Epithelial cell of proximal tubule (primary cell): Measurements from ENCODE around the gene ALDH9A1. TPM values are rescaled to one million over a fixed set of nuclear protein-coding genes. Genes with fewer than 3 reads are reported as not detected.

ENCODE experiments used
- DNase-seq: peaks from one replicate; pipeline ENCODE4 v3.0.0-alpha.2; 2011; ENCODE audit warnings: low read depth
- H3K4me3 ChIP-seq: 2 replicates; pipeline ENCODE4 v1.5.1; 2011; ENCODE audit warnings: low read depth, mild to moderate bottlenecking, low read length
- total RNA-seq: library from RNA; depleted of rRNA; stranded (reverse); fragments of >200 nt; gene quantifications from 2 replicates; pipeline ENCODE4 v1.2.3, GENCODE V29; 2015
- TF ChIP-seq, protein P1 (sequence below): conservative IDR thresholded peaks from 2 replicates; pipeline ENCODE4 v1.5.1; 2012; ENCODE audit warnings: low read depth, mild to moderate bottlenecking, low read length

The ALDH9A1 gene
- total RNA-seq, 1 donor from 2014 or later, result 44.5 TPM

DNA sequence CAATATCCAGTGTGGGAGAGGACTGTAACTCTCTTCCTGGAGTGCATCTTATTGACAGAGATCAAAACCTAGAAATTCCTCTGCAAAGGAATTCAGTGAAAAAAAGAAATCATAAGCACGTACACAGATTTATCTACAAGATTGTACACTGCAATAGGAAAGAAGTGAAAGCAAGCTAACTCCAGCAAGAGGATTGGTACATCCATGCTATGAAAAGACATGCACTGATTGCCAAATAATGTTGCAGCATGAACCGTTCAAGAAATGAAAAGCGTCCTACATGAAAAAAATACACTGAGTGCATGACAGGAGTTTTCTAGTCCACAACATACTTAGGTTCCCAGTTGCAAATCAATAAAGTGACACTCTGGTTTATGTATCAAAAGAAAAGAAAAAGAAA is 69.2 kb downstream of the ALDH9A1 start:
- DNase-seq, result no peak
- H3K4me3 ChIP-seq, result no peak overlapping the region
- TF ChIP-seq, protein P1, sequence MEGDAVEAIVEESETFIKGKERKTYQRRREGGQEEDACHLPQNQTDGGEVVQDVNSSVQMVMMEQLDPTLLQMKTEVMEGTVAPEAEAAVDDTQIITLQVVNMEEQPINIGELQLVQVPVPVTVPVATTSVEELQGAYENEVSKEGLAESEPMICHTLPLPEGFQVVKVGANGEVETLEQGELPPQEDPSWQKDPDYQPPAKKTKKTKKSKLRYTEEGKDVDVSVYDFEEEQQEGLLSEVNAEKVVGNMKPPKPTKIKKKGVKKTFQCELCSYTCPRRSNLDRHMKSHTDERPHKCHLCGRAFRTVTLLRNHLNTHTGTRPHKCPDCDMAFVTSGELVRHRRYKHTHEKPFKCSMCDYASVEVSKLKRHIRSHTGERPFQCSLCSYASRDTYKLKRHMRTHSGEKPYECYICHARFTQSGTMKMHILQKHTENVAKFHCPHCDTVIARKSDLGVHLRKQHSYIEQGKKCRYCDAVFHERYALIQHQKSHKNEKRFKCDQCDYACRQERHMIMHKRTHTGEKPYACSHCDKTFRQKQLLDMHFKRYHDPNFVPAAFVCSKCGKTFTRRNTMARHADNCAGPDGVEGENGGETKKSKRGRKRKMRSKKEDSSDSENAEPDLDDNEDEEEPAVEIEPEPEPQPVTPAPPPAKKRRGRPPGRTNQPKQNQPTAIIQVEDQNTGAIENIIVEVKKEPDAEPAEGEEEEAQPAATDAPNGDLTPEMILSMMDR, result no peak

DNA sequence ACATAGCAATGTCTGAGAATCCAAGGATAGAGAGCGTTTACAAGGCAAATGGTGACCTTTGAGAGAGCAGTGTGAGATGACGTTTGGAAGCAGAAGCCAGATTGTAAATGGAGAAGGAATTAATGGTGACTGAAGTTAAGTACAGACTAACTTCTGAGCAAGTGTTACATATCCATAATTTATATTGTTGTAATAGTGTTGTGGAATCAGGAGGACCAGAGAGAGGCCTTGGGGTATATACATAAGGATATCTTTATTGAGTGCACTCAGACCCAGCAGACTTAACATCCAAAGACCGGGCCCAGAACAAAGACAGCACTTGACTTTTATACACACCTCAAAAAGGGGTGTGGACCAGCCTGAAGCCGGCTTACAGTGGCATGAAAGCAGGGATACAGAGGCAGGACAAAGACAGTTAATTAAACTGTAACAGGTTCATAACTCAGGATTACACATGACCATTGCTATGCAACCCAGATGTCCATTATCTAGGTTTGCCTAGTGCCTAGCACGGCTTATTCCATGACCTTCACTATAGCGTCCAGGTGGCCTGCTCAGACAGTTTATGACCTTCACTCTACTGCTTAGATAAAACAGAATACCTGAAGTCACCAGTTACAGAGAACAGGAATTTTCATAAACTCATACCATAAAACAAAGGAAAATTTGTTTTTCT is 70.1 kb downstream of the ALDH9A1 start:
- no peak overlapping the region for H3K4me3 ChIP-seq
- no peak for DNase-seq
- TF ChIP-seq, protein P1, result no peak

DNA sequence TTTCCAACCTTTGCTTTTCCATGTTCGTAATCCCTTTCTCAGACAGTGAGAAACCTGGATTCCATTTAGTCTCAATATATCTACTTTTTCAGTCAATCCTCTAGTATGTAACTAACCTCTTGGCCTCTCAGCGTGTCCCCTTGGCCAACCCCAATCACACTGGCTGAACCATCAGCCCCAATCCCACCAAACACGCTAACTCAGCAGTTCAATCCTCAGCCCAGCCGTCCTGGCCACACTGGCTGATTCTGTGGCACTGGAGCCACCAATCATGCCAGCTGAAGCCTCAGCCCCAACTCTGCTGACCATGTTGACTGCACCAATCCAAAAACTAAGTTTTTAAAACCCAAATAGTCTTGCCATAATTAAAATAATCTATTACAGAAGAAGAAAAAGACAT is 73.9 kb downstream of the ALDH9A1 start:
- TF ChIP-seq, protein P1, result no peak
- no peak for DNase-seq
- no peak overlapping the region for H3K4me3 ChIP-seq

DNA sequence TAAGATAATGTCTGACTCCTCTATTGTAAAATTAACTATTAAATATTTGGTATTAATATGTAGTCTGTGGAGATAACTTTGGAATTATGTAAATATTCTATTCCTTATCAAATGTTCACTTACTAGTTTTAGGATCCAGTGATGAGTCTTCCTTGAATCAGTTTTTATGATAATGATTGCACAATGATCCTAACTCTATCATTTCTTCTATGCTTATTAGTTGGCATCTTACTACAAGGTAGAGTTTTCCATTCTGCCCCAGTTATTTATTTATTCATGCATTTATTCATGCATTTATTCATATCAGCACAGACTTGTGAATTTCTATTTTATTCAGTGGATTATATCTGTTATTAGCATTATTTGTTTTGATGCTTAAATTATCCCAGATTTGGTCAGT is 74.7 kb downstream of the ALDH9A1 start:
- no peak for DNase-seq
- H3K4me3 ChIP-seq, result no peak overlapping the region
- TF ChIP-seq, protein P1, result no peak

DNA sequence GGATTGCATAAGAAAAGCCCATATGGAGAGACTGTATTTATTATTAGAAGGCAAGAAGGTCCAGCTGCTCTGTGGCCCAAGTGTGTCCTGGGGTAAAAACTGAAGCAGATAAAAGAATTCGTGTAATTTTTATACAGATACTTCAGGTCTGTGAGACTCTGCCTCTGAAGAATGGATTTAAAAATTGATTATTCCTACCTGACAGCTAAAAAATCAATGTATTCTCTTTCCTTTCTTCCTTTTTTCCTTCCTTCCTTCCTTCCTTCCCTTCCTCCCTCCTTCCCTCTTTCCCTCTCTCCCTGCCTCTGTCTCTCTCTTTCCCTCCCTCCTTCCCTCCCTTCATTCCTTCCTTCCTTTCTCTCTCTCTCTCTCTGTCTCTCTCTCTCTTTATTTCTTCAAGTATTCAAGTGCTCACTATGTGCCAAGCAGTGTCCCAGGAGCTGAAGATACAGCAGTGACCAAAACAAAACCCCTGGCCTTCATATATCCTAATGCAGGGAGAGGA is 78.7 kb downstream of the ALDH9A1 start:
- no peak for DNase-seq
- H3K4me3 ChIP-seq, result no peak overlapping the region
- TF ChIP-seq, protein P1, result no peak

DNA sequence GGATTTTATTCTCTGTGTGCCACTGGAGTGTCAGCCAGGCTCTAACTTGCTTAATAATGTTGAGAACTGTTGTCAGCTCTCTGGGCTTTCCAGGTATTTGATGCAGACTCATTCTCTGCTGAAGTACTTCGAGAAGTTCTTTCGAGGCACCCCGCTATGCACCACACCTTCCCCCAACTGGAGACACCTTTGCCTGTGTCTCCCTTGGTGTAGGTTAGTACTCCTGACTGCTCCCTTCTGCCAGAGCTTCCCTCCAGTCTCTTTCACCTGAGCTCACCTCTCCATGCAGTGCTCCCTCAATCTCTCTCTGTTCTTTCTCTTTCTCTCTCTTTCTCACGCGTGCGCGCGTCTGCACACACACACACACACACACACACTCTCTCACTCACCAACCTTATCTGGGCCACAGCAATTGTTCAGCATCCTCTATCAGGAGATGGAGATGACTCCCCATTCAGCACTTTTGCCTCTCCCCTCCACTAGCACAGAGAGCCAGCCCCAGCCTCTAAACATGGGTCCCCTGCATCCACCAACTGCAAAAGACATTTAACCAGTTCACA is 81.3 kb downstream of the ALDH9A1 start:
- no peak for DNase-seq
- H3K4me3 ChIP-seq, result no peak overlapping the region
- TF ChIP-seq, protein P1, result no peak
